ENCODE results near the gene FER1L5.

DNA sequence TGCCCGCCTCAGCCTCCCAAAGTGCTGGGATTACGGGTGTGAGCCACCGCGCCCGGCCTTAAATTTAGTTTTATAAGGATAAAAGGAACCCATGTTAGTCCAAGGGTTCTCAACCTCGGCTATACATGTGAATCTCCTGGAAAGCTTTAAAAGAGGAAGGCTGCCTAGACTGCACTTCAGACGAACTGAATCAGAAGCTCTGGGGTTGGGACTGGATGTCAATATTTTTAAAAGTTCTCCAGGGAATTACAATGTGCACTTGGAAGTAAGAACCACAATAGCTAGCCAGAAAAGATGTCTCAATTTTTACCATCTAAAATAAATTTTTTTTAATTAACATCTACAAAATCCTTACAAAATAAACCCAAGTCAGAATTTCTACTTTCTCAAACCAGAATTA is 87.2 kb downstream of the FER1L5 start:
- TF ChIP-seq POLR2A (IDR thresholded peaks at IDR 0.05; ENCODE audit: low read depth) (no peak), CTCF (IDR thresholded peaks at IDR 0.05) (no peak), POLR2AphosphoS5 (IDR thresholded peaks at IDR 0.05) (no peak)

All from esophagus muscularis mucosa (tissue), 3 donors.